CD4-positive, alpha-beta T cell treated with Interleukin-4 for 4 hours (primary cell): Measurements from ENCODE around the gene MTUS2.
"Not testable (repeated sequence)": the region's sequence is repeated elsewhere in the genome, so short reads cannot be mapped to it uniquely, and the experiment has no call there.

Experiments
- DNase-seq: peaks from one replicate; pipeline ENCODE4 v3.0.0-alpha.2; 2020

Gene MTUS2

DNA sequence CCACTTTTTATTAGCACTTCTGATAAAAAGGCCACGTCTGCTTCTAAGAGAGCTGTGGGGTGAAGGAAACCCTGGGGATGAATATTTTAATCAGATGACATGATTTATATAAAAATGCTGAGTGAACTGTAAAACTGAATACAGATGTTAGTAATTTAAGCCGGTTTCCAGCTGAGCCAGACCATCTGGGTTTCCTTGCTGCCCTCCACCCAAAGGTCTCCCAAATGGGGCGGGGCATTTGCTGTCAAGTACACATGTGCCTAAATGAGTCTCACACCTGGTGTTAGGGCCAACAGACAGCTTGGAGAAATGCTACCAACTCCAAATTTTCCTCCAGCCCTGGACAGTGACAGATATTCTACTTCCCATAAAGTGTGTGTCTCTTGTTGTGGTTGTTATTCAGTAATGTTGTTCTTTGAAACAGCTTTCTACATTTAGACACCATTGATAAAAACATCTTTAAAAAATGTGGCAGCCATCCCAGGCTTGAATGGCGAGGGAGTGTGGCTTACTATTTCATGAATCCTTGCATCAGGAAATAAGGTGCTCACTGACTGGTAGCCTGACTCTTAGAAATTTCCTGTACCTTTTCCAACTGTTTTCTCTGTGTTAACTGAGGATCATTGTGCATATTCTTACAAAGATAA, 350.4 kb downstream of the MTUS2 start:
- no peak for DNase-seq

DNA sequence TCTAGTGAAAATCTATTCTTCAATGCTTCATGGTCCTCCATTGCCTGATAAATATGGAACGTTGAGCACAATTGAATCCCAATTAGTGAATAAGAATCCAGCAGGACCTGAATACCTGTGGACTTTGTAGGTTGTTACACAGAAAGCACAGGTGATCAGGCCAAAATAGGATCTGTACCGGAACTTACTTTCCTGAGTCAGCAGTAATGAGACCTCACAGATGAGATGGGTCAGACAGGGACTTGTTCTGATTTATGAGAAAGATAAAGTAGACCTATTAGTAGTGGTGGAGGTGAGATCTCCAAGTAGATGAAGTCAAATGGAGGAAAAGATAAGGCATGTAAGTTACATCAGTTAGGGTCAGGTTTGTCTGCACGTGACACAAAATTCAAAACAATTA, 351.1 kb downstream of the MTUS2 start:
- DNase-seq = no peak

DNA sequence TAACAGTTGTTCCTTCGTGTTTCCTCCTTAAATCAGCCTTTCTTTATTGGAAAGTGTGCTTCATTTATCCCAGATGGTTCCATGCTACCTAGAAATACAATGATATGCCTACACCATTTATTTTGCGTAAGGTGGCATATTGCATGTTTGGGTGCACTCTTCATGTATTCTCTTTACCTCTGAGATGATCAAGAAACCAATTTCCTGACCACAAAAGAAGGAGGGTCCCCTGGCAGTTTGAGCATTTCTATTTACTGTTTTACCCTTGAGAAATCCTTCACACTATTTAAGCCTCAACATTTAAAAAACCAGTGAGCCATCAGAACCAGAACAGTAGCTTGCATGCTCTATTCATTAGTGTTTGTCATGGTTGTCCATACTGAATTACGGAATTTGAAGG, 354.0 kb downstream of the MTUS2 start:
- DNase-seq = no peak

DNA sequence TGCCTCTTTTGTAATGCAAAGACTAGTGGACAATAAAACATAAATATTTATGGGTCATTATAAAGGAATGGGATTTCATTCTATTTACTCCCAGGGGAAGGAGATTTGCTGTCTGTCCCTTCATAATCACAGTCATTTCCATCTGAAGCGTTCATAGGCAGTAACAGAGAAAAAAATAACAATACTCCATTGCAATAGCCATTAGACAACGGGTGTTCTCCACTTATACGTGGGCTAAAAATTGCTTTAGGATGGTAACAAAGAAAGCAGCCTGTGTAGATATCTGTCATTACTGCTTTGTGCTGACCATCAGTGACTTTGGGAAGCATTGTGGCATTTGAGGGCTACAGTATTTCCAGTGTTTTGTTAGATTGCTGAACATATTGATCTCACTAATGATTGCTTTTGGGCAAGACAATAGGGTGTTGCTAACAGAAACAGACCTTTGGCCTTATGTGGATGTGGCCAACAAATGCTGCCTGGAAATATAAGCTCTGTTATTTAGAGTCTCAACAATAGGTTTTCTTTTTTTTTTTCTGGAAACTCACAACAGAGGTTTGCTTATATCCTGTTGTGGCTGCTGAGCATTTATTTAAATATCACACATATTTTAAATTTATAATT, 355.2 kb downstream of the MTUS2 start:
- DNase-seq = no peak

DNA sequence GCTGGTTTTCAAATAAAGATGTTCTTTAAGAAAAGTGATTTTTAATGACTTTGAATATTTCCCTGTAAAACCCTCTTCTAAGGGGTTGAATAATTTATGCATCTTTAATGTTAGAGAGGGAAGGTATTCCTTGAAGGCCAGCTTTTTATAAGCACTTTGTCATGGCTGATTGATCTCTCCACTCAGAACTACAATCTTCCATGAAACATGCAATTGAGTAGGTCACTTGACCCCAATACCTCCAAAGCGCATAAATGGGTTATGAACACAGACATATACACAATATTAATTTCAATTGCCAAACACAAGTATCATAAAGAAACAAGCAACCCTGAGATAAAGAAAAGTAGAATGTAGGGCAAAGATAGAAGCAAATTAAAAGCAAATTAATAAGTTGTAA, 359.9 kb downstream of the MTUS2 start:
- no peak for DNase-seq

DNA sequence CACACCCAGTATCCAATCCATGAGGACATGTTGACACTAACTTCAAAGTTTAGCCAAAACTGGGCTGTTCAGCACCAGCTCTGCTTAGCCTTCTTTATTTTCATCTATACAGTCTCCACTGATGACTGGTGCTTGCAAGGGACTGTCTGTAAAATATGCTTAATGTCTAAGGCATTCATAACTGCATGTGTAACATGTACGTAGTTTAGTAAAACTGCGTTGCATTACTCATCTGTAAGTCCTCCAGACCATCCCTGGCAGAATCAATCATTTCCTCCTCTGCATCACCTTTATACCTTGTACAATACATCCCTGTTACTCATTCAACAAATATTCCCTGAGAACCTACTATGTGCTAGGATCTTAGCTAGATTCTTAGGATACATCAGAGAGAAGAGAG, 362.1 kb downstream of the MTUS2 start:
- DNase-seq = no peak

DNA sequence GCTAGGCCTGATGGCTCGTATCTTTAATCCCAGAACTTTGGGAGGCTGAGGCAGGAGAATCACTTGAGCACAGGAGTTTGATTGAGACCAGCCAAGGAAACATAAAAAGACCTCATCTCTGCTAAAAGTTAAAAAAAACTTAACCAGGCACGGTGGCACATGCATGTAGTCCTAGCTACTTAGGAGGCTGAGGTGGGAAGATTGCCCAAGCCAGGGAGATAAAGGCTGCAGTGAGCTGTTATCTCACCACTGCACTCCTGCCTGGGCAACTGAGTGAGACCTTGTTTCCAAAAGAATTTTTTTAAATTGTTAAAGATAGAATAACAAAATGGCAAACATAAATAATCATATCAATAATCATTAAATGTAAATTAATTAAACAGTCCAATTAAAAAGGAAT, 365.8 kb downstream of the MTUS2 start:
- DNase-seq = no peak

DNA sequence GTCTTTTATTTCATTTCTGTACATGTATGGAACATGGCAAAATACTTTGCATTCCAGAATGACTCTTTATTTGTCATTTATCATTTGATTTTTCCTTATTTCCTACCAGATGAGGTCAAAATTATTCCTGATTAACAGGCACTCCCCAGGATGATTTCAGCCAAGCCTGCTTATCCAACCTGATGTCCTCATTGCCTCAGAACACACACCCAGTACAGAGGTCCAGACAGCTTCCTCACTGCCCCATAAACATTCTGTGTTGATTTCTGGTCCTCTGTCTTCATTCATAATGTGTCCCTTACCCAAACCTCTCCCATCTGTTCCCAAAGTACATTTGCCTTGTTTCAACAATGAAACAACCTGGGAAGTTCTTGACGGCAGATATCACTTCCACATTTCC, 367.4 kb downstream of the MTUS2 start:
- DNase-seq = no peak

DNA sequence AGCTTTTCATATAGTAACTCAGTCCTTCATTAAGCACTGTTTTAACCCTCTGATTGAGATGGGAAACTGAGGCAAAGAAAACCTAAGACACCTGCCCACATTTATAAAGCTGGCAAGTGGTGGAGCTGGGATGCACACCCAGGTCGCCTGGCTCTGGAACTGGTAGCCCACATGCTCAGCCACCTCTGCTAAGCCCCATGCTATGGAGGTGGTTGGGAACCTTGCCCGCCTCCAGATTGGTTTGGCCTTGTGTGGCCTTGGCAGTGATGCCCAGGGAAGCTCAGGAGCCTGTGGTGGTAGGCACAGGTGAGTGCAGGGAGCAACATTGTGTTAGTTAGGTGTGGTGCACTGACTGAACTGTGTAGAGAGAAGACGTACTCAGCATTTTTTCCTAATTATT, 370.2 kb downstream of the MTUS2 start:
- no peak for DNase-seq

DNA sequence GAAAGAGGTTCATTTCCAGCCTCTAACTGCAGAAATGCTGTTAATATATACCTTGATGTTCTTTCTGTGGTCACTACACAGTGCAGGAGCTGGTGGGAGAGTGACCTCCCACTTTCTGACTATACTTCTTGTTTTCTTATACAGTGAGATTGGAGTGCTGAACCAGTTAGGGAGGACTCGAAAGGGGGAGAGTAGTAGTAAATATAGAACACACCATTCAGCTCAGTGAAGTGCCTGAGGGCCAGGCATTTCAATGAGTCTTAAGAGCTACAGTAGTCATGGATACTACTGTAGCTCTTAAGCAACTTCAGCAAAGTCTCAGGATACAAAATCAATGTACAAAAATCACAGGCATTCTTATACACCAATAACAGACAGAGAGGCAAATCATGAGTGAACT, 372.9 kb downstream of the MTUS2 start:
- no peak for DNase-seq

DNA sequence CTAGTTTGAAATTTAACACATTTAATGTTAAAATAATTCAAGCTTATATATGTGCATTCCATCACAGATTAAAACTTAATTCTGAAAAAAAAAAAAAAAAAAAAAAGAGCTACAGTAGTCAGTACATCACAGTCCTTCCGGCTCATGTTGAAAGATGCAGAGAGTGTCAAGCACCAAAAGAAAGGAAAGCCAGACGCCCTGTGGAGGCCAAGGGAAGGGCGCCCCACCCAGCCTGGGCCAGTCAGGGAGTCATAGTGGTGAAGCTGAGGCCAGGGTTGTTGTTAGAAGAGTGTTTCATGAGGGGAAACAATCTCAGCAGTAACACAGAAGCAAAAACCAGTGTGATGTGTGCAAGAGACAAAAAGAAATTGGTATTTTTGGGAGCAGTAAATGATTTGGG, 375.3 kb downstream of the MTUS2 start:
- no peak for DNase-seq

DNA sequence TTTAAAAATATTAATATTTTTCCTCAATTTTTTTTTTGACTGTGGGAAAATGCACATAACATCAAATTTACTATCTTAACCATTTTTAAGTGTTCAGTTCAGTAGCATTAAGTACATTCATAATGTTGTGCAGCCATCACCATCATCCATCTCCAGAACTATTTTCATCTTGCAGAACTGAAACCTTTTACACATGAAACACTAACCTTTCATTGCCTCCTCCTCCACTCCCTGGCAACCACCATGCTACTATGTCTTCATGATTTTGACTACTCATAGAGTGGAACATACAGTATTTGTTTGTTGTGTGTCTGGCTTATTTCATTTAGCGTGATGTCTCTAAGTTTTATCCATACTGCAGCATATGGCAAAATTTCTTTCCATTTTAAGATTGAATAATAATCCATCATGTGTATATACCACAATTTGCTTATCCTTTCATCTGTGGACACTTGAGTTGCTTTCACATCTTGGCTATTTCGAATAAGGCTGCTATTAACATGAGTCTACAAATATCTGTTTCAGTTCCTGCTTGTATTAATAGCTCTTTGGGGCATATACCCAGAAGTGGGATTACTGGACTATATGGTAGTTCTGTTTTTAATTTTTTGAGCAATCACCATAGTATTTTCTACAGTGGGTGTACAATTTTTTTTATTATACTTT, 376.4 kb downstream of the MTUS2 start:
- no peak for DNase-seq

DNA sequence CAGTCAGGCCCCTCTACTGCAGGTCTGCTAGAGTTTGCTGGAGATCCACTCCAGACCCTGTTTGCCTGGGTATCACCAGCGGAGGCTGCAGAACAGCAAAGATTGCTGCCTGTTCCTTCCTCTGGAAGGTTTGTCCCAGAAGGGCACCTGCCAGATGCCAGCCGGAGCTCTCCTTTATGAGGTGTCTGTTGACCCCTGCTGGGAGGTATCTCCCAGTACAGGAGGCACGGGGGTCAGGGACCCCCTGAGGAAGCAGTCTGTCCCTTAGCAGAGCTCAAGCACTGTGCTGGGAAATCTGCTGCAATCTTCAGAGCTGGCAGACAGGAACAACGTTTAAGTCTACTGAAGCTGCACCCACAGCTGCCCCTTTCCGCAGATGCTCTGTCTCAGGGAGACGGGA, 382.6 kb downstream of the MTUS2 start:
- DNase-seq = not testable (repeated sequence)

DNA sequence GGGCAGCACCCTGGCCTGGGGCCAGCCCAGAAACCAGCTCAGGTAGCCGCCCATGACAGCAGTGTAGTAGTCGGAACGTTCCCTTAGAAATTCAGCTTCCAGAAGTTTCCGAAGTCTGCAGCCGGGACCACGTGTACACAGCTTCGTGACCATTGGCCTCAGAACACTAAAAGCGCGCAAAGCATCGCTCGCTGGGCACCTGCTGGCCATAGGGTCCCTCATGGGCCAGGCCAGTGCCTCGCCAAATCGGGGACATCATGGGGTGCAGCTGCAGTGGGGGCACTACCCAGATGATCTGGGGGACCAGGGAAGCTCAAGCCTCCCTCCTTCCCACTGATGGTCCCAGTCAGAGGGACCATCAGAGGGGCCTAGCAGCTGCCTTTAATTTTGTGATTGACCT, 384.5 kb downstream of the MTUS2 start:
- DNase-seq = no peak

DNA sequence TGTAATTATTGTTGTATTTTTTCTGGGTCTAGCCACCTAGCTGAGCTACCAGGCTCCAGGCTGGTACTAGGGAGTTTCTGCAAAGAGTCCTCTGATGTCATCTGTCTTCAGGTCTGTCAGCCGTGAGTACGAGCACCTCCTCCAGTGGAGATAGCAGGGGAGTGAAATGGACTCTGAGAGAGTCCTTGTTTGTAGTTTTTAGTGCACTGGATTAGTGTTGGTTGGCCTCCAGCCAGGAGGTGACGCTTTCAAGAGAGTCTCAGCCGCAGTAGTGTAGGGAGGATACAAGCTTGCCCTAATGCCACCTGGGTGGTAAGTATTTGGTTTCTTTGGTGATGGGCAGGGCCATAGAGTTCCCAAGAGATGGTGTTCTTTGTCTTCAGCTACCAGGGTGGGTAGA, 390.5 kb downstream of the MTUS2 start:
- no peak for DNase-seq

DNA sequence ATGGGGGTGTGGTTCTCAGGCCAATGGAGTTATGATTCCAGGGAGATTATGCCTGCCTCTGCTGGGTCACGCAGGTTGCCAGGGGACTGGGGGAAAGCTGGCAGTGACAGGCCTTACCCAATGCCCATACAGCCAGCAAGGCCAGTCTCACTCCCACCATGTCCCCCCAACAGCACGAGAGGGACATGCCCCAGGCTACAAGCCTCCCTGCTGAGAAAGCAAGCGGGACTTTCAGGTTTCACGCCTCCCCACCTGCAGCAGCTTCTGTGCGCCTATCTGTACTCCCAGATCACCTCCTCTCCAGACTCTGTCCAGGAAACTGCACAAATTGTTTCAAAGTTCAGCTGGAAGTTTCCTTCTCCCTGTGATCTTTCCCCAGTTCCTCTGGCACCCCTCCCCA, 391.0 kb downstream of the MTUS2 start:
- not testable (repeated sequence) for DNase-seq

DNA sequence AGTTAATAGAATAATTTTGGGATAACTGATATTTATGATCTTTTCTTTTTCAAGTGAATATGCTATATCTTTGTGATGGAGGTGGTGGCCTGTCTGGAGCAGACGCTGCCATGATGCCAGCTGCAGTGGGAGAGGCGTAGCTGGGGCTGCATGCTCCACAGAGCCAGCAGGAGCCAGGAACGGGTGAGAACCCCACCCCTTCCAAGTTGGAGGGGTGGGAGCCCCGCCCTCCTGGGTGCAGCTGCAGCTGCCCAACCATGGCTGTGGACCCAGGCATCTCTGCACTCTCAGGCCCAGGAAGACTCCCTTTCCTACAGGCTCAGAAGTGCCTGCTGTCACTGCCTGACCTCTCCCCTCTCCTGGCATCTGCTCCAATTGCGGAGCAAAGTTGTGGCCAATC, 402.3 kb downstream of the MTUS2 start:
- no peak for DNase-seq

DNA sequence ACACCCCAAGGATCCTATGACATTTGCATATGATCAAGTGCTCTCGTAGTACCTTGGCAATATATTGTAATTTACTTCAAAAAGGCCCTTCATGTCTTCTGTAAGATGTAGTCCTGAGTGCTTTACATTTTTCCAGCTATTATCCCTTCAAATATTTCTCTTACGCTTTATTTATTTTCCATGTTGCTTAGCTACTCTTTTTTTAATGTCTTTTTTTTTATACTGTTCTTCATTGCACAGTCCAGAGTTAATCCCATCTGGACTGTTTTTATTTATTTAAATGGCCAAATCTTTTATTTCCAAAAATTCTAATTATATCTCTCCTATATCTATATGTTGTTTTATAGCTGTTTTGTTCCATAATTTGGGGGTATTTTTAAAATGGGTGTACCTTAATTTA, 404.1 kb downstream of the MTUS2 start:
- no peak for DNase-seq

DNA sequence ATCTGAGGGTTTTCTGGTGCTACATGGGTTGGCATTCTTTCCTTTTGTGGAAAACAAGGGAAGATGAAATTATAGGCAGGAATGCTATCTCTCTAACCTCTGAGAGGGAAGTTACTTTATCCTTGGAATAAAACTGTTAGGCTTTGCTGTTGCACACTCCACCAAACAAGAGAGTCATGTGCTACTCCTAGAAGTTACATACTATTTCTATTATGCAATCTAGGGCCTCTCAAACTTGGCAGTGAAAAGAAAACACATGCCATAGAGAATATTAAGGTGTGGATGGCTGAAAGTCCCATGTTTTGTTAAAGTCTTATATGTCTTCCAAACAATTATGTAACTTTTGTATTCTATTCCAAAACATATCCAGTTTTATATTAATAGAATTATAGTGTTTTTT, 407.4 kb downstream of the MTUS2 start:
- no peak for DNase-seq

DNA sequence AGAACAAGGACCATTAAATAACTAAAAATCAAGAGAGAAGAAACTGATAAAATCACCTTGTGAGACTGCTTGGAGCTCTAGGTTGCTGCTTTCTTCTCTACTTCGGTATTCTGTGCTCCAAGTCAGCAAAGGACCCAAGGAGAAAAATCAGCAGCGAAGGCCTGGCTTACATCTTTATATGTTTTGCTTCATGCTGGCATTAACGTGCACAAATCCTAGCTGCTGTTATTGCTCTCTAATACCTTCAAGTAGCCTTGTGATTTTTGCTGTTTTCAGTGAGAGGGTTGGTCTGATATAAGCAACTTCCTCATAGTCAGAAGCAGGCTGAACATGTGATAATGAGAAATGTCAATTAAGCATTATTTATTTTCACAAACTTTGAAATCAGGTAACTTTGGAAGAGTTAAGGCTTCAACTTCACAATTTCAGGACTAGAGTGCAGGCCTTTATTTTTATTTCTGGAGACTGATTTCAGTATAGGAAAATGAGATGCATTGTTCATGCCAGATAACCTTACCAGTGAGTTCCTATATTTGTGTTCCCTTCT, 410.2 kb downstream of the MTUS2 start:
- no peak for DNase-seq

DNA sequence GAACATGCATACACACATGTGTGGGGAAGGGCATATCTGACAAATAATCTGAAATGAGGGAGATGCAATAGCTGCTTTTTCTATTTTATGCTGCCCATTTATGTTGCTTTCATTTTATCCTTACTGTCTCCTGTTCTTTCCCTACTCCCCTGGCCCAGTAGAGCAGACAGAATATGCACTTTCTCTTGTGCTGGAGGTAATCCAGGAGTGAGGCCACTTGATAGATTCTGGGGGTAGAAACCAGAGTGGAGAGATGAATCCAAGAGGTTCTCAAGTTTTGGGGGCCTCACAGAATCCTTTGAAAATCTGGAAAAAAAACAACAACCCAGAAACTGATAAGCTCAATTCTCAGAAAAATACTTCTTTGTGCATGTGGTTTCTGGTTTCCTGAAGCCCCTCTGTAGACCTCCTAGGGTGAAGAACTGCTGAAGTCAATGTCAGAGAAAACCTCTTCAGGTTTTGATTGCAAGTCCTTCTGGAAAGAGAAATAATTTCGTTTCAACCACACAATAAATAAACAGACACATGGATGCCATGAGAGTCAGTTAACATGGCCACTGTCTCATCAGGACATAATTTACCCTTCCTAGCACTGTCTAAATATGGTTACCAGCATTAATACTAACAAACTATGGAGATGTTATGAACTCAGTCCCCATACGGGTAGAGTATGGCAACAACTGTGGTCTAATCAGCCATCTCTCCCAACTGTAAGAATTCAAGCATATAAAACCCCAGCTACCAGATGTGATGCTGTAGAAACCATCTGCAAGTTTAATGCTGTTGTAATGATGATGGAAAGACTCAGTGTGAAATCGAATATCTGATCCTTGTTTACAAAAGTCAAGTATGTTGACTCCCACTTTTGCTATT, 419.8 kb downstream of the MTUS2 start:
- no peak for DNase-seq

DNA sequence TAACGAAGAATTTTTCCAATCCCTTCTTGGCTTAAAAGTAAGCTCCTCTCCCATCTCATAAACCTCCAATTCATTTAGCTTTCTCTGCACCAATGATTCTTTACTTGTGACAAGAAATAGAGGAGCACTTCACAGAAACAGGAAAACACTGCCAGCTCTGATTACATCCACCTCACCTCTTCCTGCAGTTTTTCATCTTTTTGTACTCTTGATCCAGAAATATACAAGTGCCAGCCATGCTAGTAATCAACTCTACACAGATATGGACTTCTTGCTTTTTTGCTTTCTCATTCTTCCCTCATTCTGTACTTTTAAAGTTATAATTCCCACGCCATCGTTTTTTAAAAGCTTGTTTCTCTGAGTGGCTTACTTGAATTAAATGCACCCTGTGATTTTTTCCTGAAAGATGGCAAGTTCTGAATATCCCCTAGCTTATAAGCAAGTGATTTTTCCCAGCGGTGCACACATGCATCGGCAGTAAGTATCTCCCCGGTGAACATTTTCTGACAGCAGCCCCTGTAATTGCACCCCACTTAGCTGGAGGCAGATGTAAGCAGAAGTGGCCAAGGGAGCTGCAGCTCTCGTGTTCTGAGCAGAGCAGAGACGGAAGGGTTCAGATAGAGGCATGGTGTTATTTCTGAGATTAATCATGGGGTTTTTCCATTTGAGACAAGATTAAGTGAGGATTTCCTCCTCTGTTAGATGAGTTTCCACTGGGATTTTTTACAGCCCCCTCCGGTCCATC, 434.7 kb downstream of the MTUS2 start:
- DNase-seq = no peak

DNA sequence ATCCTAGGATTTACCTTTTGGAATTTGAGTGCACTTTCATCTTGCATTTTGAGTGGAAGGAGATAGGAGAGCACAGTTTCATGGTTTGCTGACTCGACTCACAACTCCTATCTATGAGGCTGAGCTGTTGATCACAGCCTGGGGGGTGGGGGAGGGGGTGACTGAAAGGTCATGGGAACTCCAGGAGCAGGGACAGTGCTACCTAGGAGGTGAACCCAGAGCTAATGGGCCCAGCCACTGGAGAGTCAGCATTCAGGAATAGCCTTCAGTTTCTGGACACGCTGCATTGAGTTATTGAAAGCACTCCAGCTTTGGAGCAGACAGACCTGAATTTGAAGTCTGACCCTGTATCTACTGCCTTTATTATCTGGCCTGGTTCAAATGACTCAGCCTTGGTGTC, 435.4 kb downstream of the MTUS2 start:
- DNase-seq = no peak
